Esophagus squamous epithelium (tissue), 4 donors: ENCODE measurements around the gene PIK3R2.

Experiments used
- POLR2A ChIP-seq, 4 donors: fragments of 450-650 bp; IDR thresholded peaks; one replicate each; pipeline ENCODE4 v1.6.1; 2017; ENCODE audit warnings: antibody characterized with exemption in 4 of 4, mild to moderate bottlenecking in 4 of 4, moderate library complexity in 3 of 4
- TF ChIP-seq, protein P1 (sequence below), 6 experiments: fragments of 450-650 bp in 4 of 6; fragments of 200-600 bp in 2 of 6; sonication (generic) in 2 of 6; IDR thresholded peaks; one replicate each; pipeline ENCODE4 v1.5.1; 2016 to 2019; ENCODE audit warnings: antibody characterized with exemption in 6 of 6, mild to moderate bottlenecking in 4 of 6, moderate library complexity in 4 of 6

DNA sequence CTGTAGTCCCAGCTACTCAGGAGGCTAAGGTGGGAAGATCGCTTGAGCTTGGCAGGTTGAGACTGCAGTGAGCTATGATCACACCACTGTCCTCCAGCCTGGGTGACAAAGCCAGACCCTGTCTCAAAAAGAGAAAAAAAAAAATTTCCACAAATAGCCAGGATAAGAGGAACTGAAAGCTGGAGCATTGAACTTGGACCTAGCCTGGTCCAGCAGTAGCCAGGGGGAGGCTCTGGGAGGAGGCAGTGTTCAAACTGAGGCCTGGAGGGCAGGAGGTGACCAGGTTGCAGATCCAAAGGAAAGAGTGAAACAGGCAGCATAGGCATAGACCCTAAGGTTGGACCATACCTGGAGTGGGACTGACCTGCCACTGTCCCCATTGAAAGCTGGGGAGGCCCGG, 26.9 kb upstream of the PIK3R2 start:
- TF ChIP-seq POLR2A (IDR thresholded peaks at IDR 0.05) = no peak
- TF ChIP-seq, protein P1, sequence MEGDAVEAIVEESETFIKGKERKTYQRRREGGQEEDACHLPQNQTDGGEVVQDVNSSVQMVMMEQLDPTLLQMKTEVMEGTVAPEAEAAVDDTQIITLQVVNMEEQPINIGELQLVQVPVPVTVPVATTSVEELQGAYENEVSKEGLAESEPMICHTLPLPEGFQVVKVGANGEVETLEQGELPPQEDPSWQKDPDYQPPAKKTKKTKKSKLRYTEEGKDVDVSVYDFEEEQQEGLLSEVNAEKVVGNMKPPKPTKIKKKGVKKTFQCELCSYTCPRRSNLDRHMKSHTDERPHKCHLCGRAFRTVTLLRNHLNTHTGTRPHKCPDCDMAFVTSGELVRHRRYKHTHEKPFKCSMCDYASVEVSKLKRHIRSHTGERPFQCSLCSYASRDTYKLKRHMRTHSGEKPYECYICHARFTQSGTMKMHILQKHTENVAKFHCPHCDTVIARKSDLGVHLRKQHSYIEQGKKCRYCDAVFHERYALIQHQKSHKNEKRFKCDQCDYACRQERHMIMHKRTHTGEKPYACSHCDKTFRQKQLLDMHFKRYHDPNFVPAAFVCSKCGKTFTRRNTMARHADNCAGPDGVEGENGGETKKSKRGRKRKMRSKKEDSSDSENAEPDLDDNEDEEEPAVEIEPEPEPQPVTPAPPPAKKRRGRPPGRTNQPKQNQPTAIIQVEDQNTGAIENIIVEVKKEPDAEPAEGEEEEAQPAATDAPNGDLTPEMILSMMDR (IDR thresholded peaks at IDR 0.05) = no peak
